ENCODE data around the gene SLC35A1. TPM values are rescaled to one million over a fixed set of nuclear protein-coding genes. Genes with fewer than 3 reads are reported as not detected.

The SLC35A1 gene
- total RNA-seq, 1 donor from 2014 or later = 11.6 TPM

GRCh38 chr6:87441711-87442110 lies 31.1 kb upstream of the SLC35A1 start:
- no peak for TF ChIP-seq CTCF (IDR thresholded peaks at IDR 0.05; ENCODE audit: insufficient read depth, low read length, poor library complexity, severe bottlenecking)
- no peaks in the 10 kb centered on the region for H3K36me3 ChIP-seq (ENCODE audit: control insufficient read depth, insufficient read depth, low read length)
- no peak overlapping the region for H3K4me3 ChIP-seq (ENCODE audit: low read depth, low read length)
- no peaks in the 10 kb centered on the region for H3K27me3 ChIP-seq (ENCODE audit: control insufficient read depth, insufficient read depth, low read length)
- no peak for DNase-seq (ENCODE audit: low read depth)

GRCh38 chr6:87444362-87444761 lies 28.4 kb upstream of the SLC35A1 start:
- no peak for TF ChIP-seq CTCF (IDR thresholded peaks at IDR 0.05; ENCODE audit: insufficient read depth, low read length, poor library complexity, severe bottlenecking)
- H3K27me3 ChIP-seq (ENCODE audit: control insufficient read depth, insufficient read depth, low read length) = no peaks in the 10 kb centered on the region
- no peak for DNase-seq (ENCODE audit: low read depth)
- no peak overlapping the region for H3K4me3 ChIP-seq (ENCODE audit: low read depth, low read length)
- no peaks in the 10 kb centered on the region for H3K36me3 ChIP-seq (ENCODE audit: control insufficient read depth, insufficient read depth, low read length)

- DNase-seq (ENCODE audit: low read depth) = no peak
Measured at GRCh38 chr6:87465051-87465450, 7.7 kb upstream of the SLC35A1 start.

GRCh38 chr6:87473419-87473903 lies 687 bp downstream of the SLC35A1 start:
- no peak for TF ChIP-seq CTCF (IDR thresholded peaks at IDR 0.05; ENCODE audit: insufficient read depth, low read length, poor library complexity, severe bottlenecking)
- no peak for DNase-seq (ENCODE audit: low read depth)

More at GRCh38 chr6:87465051-87465450, 7.7 kb upstream of the SLC35A1 start:
- no peak for TF ChIP-seq CTCF (IDR thresholded peaks at IDR 0.05; ENCODE audit: insufficient read depth, low read length, poor library complexity, severe bottlenecking)
- Histone ChIP-seq H3K27me3 (ENCODE audit: control insufficient read depth, insufficient read depth, low read length) (no peaks in the 10 kb centered on the region), H3K36me3 (ENCODE audit: control insufficient read depth, insufficient read depth, low read length) (no peaks in the 10 kb centered on the region), H3K4me3 (ENCODE audit: low read depth, low read length) (no peak overlapping the region)

GRCh38 chr6:87481931-87482330 lies 9.2 kb downstream of the SLC35A1 start:
- Histone ChIP-seq H3K36me3 (ENCODE audit: control insufficient read depth, insufficient read depth, low read length) (no peaks in the 10 kb centered on the region), H3K4me3 (ENCODE audit: low read depth, low read length) (no peak overlapping the region), H3K27me3 (ENCODE audit: control insufficient read depth, insufficient read depth, low read length) (no peaks in the 10 kb centered on the region)
- TF ChIP-seq CTCF (IDR thresholded peaks at IDR 0.05; ENCODE audit: insufficient read depth, low read length, poor library complexity, severe bottlenecking) = no peak
- no peak for DNase-seq (ENCODE audit: low read depth)

More at GRCh38 chr6:87473419-87473903, 687 bp downstream of the SLC35A1 start:
- H3K27me3 ChIP-seq (ENCODE audit: control insufficient read depth, insufficient read depth, low read length) = no peaks in the 10 kb centered on the region
- H3K4me3 ChIP-seq (ENCODE audit: low read depth, low read length) = peak overlapping the region; percentile 94
- H3K36me3 ChIP-seq (ENCODE audit: control insufficient read depth, insufficient read depth, low read length) = no peaks in the 10 kb centered on the region

GRCh38 chr6:87482366-87482765 lies 9.6 kb downstream of the SLC35A1 start:
- no peak for DNase-seq (ENCODE audit: low read depth)
- Histone ChIP-seq H3K27me3 (ENCODE audit: control insufficient read depth, insufficient read depth, low read length) (no peaks in the 10 kb centered on the region), H3K4me3 (ENCODE audit: low read depth, low read length) (no peak overlapping the region), H3K36me3 (ENCODE audit: control insufficient read depth, insufficient read depth, low read length) (no peaks in the 10 kb centered on the region)
- TF ChIP-seq CTCF (IDR thresholded peaks at IDR 0.05; ENCODE audit: insufficient read depth, low read length, poor library complexity, severe bottlenecking) = no peak
